Measurements from ENCODE around the gene C14orf93.

- TF ChIP-seq CTCF (IDR thresholded peaks at IDR 0.05) (no peak), POLR2AphosphoS5 (IDR thresholded peaks at IDR 0.05; ENCODE audit: insufficient read depth in 1 of 2, low read depth in 1 of 2) (no peak), POLR2A (IDR thresholded peaks at IDR 0.05) (peak in 1 of 2 donors; percentile 21)
Observed at GRCh38 chr14:23056956-23057756, 47.2 kb upstream of the C14orf93 start, which contains the start of gene CDH24.
